Stimulated activated memory B cell treated with anti-CD40 and anti-IgM and Interleukin-4, amounts not matched to agents 10 μg/mL and 1 μg/mL and 100 μg/mL, for 72 hours (primary cell): ENCODE measurements around the gene TTN.

Source experiments
- ATAC-seq: fragments of 150-1000 bp; cut with Tn5 transposase; 2 replicates; pipeline ENCODE4 v1.10.0; 2021
- H3K27ac Mint-ChIP-seq: one replicate; pipeline ENCODE4 v1.8.0; 2022; ENCODE audit warnings: mild to moderate bottlenecking, mixed read lengths
- H3K27me3 Mint-ChIP-seq: one replicate; pipeline ENCODE4 v1.8.0; 2022; ENCODE audit warnings: mixed read lengths
- H3K36me3 Mint-ChIP-seq: one replicate; pipeline ENCODE4 v1.8.0; 2022; ENCODE audit warnings: mixed read lengths
- H3K4me1 Mint-ChIP-seq: one replicate; pipeline ENCODE4 v1.8.0; 2022; ENCODE audit warnings: mixed read lengths
- H3K4me3 Mint-ChIP-seq: one replicate; pipeline ENCODE4 v1.8.0; 2022; ENCODE audit warnings: mild to moderate bottlenecking, moderate library complexity, mixed read lengths
- H3K9me3 Mint-ChIP-seq: one replicate; pipeline ENCODE4 v1.8.0; 2022; ENCODE audit warnings: mixed read lengths

TTN gene

GRCh38 chr2:178807227-178808008 is at the start of gene TTN:
TSS of gene TTN (minus strand) at chr2:178807423. CDS start at chr2:178804642, 2,781 bp downstream.
- no peak for ATAC-seq
- H3K36me3 Mint-ChIP-seq = peaks cover 9% of the 10 kb centered on the region
- H3K27ac Mint-ChIP-seq = no peak within 1 kb of the TSS
- H3K4me1 Mint-ChIP-seq = no peaks in the 10 kb centered on the region
- no peak within 1 kb of the TSS for H3K4me3 Mint-ChIP-seq
- H3K9me3 Mint-ChIP-seq = no peaks in the 10 kb centered on the region
- no peaks in the 10 kb centered on the region for H3K27me3 Mint-ChIP-seq

DNA sequence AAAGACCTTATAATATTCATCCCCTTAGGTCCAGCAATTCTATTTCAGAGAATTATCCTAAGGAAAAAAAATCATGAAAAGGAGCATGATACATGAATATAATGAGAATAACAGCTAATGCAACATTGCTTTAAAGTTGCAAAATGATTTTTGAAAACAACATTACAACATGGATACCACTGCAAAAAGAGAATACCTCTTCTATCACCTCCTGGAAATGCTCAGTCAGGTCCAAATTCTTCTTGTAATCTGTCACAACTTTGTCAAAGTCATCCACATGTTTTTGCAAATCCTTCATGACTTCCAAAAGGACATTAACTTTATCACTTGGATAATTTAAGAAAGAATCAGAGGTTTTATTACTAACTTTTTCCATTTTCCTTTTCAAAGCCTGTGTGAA is 47.9 kb upstream of the TTN start:
- Mint-ChIP-seq H3K36me3 (peaks cover 38% of the 10 kb centered on the region), H3K27me3 (no peaks in the 10 kb centered on the region), H3K9me3 (no peaks in the 10 kb centered on the region), H3K4me3 (no peak overlapping the region), H3K4me1 (no peaks in the 10 kb centered on the region), H3K27ac (no peak overlapping the region)
- no peak for ATAC-seq

DNA sequence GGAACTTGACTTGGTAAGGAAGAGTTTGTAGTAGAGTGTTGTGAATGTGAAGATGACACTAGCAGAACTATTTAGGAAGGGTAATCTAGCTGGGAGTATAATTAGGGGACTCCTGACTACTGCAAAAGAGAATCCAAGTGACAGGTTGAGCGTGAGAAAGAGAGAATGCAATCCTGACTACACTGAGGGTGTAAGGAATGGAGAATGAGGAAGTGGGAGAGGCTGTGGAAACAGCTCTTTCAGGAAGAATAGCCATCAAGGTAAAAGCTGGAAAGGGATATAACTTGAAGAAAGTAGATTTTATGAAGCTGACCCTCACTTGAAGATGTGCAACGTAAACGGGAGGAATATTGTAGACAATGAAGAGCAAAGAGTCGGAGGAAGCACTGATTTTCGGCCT is 41.1 kb upstream of the TTN start:
- Mint-ChIP-seq H3K4me3 (no peak overlapping the region), H3K36me3 (peaks cover 53% of the 10 kb centered on the region), H3K4me1 (no peaks in the 10 kb centered on the region), H3K9me3 (peaks cover 6% of the 10 kb centered on the region), H3K27me3 (no peaks in the 10 kb centered on the region), H3K27ac (no peak overlapping the region)
- ATAC-seq = no peak

DNA sequence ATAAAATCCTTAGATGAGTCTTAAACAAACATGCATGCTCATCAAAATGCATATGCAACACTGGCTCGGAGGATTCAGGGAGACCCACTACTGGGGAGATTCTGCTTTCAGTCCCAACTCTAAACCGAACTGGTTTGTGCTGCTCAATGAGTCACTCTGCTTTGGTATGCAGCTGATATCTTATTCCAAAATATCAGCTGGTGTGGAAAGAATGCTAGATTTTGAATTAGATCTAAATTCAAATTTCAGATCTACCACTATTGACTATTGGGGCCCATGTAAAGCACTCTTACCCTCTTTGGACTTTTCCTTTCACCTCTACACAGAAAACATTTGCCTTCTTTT is 39.2 kb upstream of the TTN start:
- no peaks in the 10 kb centered on the region for H3K27me3 Mint-ChIP-seq
- peaks cover 49% of the 10 kb centered on the region for H3K36me3 Mint-ChIP-seq
- no peak for ATAC-seq
- H3K9me3 Mint-ChIP-seq = peaks cover 6% of the 10 kb centered on the region
- no peak overlapping the region for H3K4me3 Mint-ChIP-seq
- H3K4me1 Mint-ChIP-seq = no peaks in the 10 kb centered on the region
- H3K27ac Mint-ChIP-seq = no peak overlapping the region

- H3K27ac Mint-ChIP-seq = no peak overlapping the region
- no peaks in the 10 kb centered on the region for H3K4me1 Mint-ChIP-seq
- peaks cover 45% of the 10 kb centered on the region for H3K36me3 Mint-ChIP-seq
- peaks cover 6% of the 10 kb centered on the region for H3K9me3 Mint-ChIP-seq
- no peak for ATAC-seq
- no peaks in the 10 kb centered on the region for H3K27me3 Mint-ChIP-seq
- no peak overlapping the region for H3K4me3 Mint-ChIP-seq
Observed at GRCh38 chr2:178845566-178846457, 38.6 kb upstream of the TTN start.

DNA sequence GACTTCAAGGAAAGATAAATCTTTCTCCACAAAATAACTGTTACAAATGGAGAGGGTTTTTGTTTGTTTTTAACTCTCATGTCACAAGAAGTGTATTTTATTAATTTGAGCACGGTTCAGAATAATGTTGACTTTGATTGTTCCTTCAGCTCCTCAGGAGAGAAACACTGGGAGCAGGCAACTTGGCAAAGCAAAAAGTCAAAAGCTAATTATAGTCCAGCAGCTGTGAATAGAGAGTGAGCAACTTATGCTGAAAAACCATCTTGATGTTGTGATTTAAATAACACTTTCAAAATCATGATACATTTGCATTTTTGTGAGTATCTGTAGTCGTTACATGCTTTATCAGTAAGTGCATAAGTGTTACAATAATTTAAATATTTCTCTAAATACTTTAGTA is 37.5 kb upstream of the TTN start:
- no peak for ATAC-seq
- peaks cover 6% of the 10 kb centered on the region for H3K9me3 Mint-ChIP-seq
- peaks cover 46% of the 10 kb centered on the region for H3K36me3 Mint-ChIP-seq
- no peak overlapping the region for H3K27ac Mint-ChIP-seq
- no peaks in the 10 kb centered on the region for H3K4me1 Mint-ChIP-seq
- no peaks in the 10 kb centered on the region for H3K27me3 Mint-ChIP-seq
- no peak overlapping the region for H3K4me3 Mint-ChIP-seq

DNA sequence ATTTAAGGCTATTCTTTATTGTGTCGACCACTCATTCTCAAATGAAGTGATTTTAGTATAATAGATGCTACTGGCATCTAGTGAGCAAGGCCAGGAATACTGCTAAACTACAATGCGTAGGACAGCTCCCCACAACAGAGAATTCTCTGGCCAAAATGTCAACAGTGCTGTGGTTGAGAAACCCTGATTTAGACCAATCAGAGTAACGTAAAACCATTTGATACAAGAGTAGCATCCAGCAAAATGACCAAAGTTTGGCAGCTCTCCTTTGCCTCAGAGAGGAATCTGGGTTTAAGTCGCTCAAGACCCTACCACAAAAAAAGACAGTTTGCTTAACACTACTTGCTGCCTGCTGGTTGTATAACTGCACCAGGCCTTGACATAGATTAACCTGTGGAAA is 37.0 kb upstream of the TTN start:
- peaks cover 48% of the 10 kb centered on the region for H3K36me3 Mint-ChIP-seq
- no peak overlapping the region for H3K4me3 Mint-ChIP-seq
- no peak for ATAC-seq
- H3K9me3 Mint-ChIP-seq = peaks cover 6% of the 10 kb centered on the region
- H3K27ac Mint-ChIP-seq = no peak overlapping the region
- no peaks in the 10 kb centered on the region for H3K27me3 Mint-ChIP-seq
- no peaks in the 10 kb centered on the region for H3K4me1 Mint-ChIP-seq

DNA sequence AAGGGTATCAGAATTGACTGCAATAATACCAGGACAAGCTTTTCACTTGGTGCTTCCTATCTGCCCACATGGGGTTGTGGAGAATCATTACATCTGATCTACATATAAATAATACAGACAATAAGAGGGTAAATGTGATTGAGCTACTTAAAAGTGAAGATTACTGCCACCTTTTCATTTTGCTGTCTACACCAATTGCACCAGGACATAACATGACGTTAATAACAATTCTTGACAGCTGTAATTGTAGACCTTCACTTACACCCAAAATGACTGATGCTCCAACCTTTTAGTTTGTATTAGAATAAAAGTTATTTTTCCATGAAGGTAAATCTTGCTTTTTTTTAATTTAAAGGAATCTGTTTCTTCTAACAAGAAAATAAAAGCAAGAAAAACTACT is 36.5 kb upstream of the TTN start:
- Mint-ChIP-seq H3K4me1 (no peaks in the 10 kb centered on the region), H3K27ac (no peak overlapping the region), H3K4me3 (no peak overlapping the region), H3K27me3 (no peaks in the 10 kb centered on the region), H3K36me3 (peaks cover 47% of the 10 kb centered on the region), H3K9me3 (peaks cover 6% of the 10 kb centered on the region)
- no peak for ATAC-seq

- Mint-ChIP-seq H3K4me3 (no peak overlapping the region), H3K36me3 (peaks cover 46% of the 10 kb centered on the region), H3K4me1 (no peaks in the 10 kb centered on the region), H3K27me3 (no peaks in the 10 kb centered on the region), H3K9me3 (no peaks in the 10 kb centered on the region), H3K27ac (no peak overlapping the region)
- no peak for ATAC-seq
Observed at GRCh38 chr2:178836807-178837206, 29.6 kb upstream of the TTN start.

GRCh38 chr2:178834086-178834485 is 26.9 kb upstream of the TTN start:
- Mint-ChIP-seq H3K36me3 (peaks cover 47% of the 10 kb centered on the region), H3K27me3 (no peaks in the 10 kb centered on the region), H3K27ac (no peak overlapping the region), H3K9me3 (no peaks in the 10 kb centered on the region), H3K4me3 (no peak overlapping the region), H3K4me1 (peaks cover 4% of the 10 kb centered on the region)
- no peak for ATAC-seq

DNA sequence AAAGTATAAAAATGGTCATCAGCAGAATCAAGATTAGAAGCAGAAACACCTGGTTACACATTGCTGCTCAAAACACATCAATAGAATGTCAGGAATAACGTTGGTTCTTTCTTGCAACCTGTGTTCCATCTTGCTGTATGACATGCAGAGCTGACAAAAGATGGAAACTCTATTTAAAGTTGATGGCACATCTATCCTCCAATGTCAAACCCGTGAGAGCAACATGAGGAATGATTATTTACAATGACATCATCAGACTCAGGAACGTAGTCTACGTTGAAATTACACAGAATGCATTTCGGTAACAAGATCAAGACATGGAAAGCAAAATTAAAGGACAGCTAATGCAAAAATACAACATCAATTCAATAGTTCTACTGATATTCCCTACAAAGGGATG is 26.2 kb upstream of the TTN start:
- peaks cover 6% of the 10 kb centered on the region for H3K4me1 Mint-ChIP-seq
- H3K36me3 Mint-ChIP-seq = peaks cover 49% of the 10 kb centered on the region
- H3K27me3 Mint-ChIP-seq = no peaks in the 10 kb centered on the region
- no peak overlapping the region for H3K4me3 Mint-ChIP-seq
- no peak overlapping the region for H3K27ac Mint-ChIP-seq
- ATAC-seq = no peak
- no peaks in the 10 kb centered on the region for H3K9me3 Mint-ChIP-seq

DNA sequence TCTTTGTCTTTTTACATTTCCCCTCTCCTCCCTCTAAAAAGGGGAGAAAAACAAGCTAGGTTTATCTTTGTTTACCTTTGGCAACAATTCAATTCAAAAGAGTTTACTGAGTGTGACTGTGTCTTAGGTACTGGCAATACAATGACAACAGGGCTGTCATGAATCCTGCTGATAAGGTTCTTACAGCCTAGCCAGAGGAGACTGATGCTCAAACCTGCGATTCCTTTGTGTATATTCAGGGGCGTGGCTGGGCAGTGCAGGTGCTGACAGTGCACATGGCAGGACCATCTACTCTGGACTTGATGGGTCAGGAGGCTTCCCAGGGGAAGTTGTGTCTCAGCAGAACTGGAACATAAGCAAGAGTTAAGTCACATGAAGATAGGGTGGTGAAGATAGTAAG is 23.2 kb upstream of the TTN start:
- peaks cover 6% of the 10 kb centered on the region for H3K4me1 Mint-ChIP-seq
- H3K4me3 Mint-ChIP-seq = no peak overlapping the region
- peaks cover 50% of the 10 kb centered on the region for H3K36me3 Mint-ChIP-seq
- no peak for ATAC-seq
- H3K9me3 Mint-ChIP-seq = peaks cover 4% of the 10 kb centered on the region
- no peaks in the 10 kb centered on the region for H3K27me3 Mint-ChIP-seq
- no peak overlapping the region for H3K27ac Mint-ChIP-seq

DNA sequence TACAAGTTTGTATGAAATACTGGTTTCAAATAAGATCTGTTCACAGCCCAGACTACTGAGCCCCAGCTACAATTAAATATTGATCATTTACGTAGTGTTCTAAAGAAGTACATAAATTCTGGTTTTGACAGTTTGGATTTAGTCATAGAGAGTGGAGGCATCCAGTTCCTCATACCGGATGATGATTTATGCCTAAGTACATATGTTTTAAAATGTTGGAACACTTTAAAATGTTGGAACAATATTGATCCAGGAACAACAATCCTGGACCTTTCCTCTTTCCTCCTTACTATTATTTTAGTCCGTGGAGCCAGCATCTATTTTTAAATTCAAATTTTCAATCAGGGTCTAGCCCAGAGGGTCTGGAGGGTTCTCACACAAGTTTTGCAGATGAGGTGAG is 22.8 kb upstream of the TTN start:
- Mint-ChIP-seq H3K27ac (no peak overlapping the region), H3K4me1 (peaks cover 6% of the 10 kb centered on the region), H3K27me3 (no peaks in the 10 kb centered on the region), H3K36me3 (peaks cover 50% of the 10 kb centered on the region), H3K9me3 (peaks cover 4% of the 10 kb centered on the region), H3K4me3 (no peak overlapping the region)
- ATAC-seq = no peak

- no peak overlapping the region for H3K4me3 Mint-ChIP-seq
- no peak for ATAC-seq
Observed at GRCh38 chr2:178829299-178829960, 22.2 kb upstream of the TTN start.

GRCh38 chr2:178828486-178828881 is 21.3 kb upstream of the TTN start:
- H3K27me3 Mint-ChIP-seq = no peaks in the 10 kb centered on the region
- no peak overlapping the region for H3K27ac Mint-ChIP-seq
- peaks cover 6% of the 10 kb centered on the region for H3K4me1 Mint-ChIP-seq
- H3K36me3 Mint-ChIP-seq = peaks cover 42% of the 10 kb centered on the region
- ATAC-seq = no peak
- no peak overlapping the region for H3K4me3 Mint-ChIP-seq
- peaks cover 4% of the 10 kb centered on the region for H3K9me3 Mint-ChIP-seq

More at GRCh38 chr2:178829299-178829960, 22.2 kb upstream of the TTN start:
- peaks cover 50% of the 10 kb centered on the region for H3K36me3 Mint-ChIP-seq
- peaks cover 4% of the 10 kb centered on the region for H3K9me3 Mint-ChIP-seq
- H3K27ac Mint-ChIP-seq = no peak overlapping the region
- peaks cover 6% of the 10 kb centered on the region for H3K4me1 Mint-ChIP-seq
- H3K27me3 Mint-ChIP-seq = no peaks in the 10 kb centered on the region
